GM19238 (cell line): ENCODE data around the gene PPARD.
"Not testable (repeated sequence)": the region's sequence is repeated elsewhere in the genome, so short reads cannot be mapped to it uniquely, and the experiment has no call there.

Experiments used
- DNase-seq: peaks from one replicate; pipeline ENCODE4 v3.0.0; 2011; ENCODE audit warnings: low spot score; ENCODE audit not compliant: insufficient read length

Gene PPARD

DNA sequence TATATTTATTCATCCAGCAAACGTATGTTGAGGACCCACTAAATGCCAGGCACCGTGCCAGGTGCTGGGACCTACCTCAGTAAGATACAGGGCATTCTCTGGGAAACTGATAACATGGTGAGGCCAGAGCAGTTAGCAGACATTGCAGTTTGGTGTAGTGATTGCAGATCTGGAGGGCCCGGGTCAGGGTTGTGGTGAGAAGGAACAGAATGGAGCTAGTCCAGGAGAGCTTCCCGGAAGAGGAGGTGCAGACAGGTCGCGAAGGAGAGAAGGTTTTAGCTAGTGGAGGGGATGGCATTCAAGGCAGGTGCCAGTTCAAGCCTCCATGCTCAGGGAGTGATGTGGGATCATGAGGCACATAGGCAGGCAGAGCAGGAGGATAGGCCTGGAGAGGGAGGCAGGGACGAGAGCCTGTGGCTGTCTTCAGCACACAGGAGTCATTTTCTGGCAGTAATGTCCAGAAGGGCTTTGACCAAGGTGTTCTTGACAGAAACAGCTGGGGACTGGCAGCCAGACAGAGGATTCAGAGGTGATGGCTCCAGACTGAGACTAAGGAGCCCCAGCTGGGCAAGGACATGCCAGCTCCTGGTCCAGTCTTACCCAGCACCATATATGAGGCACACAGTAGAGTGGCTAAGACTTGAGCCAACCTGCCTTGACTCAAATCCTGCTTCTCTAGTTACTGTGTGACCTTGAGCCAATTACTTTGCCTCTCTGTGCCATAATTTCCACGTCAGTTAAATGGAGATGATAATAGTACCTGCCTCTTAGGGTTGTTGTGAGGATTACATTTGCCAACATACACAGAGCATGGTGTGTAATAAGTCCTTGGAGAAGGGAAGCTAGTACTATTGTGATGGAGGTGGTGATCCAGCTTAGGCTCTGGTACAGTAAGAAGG is 61.4 kb downstream of the PPARD start:
- DNase-seq, result no peak

DNA sequence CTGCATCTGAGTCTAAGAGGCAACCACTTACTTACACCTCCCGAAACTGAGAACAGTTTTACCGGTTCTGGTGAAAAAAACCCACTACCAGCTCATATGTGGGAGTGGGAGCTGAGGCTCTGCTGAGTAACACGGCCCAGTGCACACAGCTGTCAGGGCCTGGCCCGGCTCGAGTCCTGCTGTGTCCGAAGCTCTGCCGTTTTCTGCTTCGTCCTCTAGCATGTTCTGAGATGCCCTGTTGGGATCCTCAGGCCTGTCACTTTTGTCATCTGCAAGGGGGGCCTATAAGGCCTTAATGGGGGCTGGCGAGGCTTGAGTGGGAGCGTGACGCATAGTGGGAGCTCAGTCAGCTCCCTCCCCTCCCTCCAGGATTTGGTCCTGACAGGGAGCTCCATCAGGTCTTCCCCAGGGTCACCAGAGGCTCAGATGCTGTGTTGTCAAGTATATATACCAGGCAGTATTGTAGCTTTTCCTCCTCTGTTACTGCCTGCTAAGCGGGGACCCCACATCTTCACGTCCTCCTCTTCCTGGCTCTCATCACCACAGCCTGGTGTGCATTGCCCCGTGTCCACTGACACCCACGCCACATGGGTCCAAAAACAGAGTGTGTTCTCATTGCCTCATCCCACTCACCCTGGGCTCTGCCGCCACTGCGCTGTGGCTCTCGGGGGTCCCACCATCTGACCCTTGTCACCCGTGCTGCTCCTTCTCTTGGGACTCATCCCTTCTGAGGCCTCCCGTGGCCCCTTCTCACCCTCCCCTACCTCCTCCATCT is 64.5 kb downstream of the PPARD start:
- no peak for DNase-seq

DNA sequence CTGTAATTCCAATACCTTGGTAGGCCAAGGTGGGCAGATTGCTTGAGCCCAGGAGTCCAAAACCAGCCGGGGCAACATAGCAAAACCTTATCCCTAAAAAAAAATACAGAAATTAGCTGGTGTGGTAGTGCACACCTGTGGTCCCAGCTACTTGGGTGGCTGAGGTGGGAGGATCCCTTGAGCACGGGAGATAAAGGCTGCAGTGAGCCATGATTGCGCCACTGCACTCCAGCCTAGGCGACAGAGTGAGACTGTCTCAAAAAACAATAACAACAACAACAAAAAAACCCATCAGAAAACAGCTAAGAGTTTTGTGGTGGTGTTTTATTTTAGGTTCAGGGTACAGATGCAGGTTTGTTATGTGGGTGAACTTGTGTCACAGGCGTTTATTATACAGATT is 66.9 kb downstream of the PPARD start:
- DNase-seq, result no peak

DNA sequence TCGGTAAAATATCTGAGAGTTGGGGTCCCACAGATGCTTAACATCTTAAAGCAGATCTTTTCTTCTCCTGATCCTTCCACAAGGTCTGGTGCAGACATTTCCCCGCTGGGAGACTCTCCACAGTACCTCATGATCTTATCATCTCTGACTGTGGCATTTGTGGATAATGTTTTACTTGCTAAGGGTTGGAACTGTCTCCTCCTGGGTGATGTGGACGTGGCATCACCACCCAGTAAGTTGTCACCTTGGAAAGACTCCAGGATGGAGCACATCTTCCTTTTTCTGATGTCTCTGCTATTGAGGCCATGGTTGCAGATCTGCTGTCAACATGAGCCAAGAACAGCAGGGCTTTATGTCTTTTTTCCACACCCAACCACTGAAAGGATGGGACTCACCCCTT is 67.8 kb downstream of the PPARD start:
- DNase-seq, result no peak

DNA sequence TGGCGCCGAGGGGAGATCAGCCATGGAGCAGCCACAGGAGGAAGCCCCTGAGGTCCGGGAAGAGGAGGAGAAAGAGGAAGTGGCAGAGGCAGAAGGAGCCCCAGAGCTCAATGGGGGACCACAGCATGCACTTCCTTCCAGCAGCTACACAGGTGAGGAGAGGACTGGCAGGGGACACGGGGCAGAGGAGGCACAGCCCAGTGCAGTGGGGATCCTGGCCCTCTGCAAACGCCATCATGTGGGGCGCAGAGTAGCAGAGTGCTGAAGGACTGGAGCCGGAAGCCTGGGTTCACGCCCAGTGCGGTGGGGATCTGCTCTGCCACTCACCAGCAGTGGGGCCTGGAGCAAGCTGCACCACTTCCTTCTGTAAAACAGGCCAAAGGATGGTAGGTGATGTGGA is 68.7 kb downstream of the PPARD start:
- no peak for DNase-seq

DNA sequence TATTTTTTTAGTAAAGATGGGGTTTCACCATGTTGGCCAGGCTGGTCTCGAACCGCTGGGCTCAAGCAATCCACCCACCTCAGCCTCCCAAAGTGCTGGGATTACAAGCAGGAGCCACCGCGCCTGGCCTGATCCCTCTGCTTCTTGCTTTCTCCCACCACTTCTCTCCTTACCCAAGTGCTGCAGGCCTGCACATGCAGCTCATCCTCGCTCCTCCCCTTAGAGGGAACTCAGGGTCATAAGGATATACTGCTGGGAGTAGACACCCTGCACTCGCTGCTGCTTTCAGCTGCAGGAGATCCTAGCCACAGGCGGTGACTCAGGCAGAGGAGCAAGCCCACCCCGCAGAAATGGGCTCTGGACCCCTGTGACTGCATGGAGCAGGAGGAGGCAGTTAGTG is 69.7 kb downstream of the PPARD start:
- no peak for DNase-seq

DNA sequence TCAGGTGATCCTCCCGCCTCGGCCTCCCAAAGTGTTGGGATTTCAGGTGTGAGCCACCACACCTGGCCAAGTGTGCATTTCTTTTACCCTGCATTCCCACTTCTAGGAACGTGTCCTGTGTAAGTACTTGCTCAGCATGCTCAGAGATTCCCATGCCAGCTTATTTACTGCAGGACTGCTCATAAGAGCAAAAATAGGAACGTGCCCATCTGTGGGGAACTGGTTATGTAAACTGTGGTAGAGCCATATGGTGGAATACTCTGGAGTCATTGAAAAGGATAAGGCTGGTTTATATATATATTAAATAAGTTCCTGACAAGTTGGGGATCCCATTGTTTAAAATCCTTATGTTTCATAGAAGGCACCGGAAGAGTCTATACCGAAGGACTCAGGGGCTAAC is 71.6 kb downstream of the PPARD start:
- DNase-seq, result no peak

DNA sequence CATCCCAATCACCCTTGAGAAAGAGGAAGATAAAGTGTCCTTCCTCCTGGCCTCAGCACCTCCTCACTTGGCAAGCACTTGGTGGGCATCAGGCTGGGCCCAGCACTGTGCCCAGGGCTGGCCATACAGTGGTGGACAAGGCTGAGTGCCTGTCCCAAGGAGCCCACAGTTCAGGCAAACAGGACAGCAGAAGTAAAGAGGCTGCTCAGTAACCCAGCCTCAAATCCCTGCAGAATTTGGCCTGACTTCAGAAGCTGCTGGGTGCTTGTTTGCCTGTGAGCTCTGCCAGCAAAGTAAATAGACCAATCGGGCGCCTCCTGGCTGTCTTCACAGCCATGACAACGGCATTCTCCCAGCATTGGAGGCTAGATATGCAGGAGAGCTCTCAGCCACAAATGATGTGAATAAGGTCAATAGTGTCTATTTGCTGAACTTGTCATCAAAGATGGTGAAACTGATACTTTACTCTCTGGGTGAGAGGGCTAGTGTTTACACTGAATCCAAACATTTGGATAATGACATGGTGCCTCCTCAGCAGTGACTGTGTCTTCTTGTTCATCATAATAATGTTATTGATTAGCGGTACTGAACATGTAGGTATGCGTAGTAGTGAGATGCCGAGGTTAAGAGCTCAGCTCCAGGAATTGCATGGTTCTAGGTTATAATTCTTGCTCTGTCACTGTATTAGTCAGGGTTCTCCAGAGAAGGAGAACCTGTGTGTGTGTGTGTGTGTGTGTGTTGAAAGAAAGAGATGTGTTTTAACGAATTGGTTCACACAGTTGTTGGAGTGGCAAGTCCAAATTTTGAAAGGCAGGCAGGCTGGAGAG is 72.9 kb downstream of the PPARD start:
- no peak for DNase-seq

DNA sequence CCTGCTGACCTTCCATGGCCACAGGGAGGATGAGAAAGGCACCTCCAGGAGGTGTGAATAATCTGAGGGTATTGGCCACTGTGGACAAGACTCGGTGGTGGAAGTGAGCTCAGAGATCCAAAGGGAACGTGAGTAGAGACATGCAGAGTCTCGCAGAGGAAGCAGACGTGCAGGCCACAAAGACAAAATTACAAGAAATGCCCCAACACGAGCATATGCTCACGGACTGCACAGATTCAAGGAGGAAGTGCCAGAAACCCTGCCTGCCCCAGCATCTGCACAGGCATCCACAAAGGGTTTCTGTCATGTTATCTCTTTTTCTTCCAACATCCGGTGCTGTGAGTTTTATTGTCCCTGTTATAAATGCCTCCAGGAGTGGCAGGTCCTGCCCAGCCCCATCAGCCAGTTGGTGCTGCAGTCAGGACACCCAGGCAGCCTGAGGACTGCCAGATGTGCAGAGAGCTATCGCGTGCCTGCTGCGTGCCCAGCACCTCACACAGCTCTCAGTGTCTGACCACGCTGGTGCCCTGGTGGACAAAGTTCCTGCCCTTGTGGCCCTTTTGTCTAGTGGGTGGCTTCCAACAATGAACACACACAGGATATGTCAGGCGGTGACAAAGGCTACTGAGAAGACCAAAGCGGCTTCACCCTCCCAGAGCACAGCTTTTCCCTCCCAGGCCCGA is 75.8 kb downstream of the PPARD start:
- no peak for DNase-seq

DNA sequence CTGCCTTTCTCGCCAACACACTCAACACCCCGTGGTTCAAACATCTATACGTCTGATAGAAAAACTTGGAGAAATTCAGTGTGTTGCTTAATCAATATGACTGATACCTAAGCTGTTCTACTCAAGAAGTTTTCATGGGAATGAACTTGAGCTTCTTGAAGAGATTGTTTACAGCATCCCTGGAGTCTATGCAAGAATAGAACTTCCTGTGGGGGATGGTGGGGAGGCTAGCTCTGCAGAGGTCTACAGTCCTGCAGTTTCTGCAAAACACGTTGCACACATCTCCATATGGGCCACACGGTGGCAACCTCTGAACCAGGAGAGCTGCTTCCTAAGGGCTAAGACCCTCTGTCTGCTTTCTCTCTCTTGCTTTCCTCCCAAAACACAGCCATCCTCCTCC is 77.1 kb downstream of the PPARD start:
- no peak for DNase-seq

DNA sequence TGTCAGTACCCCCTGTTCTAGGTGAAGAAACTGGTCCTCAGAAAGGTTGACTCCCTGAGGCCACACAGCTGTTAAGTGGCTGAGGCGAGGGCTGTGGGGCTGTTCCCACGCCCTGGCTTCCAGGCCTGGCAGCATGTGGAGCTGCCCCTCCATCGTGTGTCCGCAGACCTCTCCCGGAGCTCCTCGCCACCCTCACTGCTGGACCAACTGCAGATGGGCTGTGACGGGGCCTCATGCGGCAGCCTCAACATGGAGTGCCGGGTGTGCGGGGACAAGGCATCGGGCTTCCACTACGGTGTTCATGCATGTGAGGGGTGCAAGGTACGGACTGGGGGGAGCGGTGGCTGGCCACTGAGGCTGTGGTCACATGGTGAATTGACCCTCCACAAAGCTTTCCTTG is 77.6 kb downstream of the PPARD start:
- no peak for DNase-seq

DNA sequence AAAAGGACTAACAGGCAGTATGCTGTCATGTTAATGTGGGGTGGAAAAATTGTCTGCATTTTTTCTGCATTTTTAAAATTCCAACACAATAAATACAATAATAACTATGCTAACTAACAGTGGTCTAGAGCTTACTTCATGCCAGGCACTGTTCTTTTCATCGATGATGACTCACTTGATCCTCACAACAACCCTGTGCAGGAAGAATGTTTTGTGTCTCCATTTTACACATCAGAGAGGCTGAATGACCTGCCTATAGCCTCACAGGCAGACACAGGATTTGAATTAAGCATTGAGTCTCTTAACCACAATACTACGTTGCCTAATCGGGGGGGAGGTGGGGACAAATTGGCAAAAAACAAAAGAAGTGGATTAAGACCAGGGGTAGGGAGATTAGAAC is 82.9 kb downstream of the PPARD start:
- DNase-seq, result no peak

DNA sequence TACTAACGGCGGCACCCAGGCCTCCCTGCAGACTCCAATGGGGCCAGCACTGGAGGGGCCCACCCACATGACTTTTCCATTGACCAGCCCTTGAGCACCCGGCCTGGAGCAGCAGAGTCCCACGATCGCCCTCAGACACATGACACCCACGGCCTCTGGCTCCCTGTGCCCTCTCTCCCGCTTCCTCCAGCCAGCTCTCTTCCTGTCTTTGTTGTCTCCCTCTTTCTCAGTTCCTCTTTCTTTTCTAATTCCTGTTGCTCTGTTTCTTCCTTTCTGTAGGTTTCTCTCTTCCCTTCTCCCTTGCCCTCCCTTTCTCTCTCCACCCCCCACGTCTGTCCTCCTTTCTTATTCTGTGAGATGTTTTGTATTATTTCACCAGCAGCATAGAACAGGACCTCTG is 83.7 kb downstream of the PPARD start:
- no peak for DNase-seq

DNA sequence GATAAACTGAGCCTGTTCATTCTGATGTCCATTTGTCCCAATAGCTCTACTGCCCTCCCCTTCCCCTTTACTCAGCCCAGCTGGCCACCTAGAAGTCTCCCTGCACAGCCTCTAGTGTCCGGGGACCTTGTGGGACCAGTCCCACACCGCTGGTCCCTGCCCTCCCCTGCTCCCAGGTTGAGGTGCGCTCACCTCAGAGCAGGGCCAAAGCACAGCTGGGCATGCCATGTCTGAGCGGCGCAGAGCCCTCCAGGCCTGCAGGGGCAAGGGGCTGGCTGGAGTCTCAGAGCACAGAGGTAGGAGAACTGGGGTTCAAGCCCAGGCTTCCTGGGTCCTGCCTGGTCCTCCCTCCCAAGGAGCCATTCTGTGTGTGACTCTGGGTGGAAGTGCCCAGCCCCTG is 85.1 kb downstream of the PPARD start:
- DNase-seq, result no peak

DNA sequence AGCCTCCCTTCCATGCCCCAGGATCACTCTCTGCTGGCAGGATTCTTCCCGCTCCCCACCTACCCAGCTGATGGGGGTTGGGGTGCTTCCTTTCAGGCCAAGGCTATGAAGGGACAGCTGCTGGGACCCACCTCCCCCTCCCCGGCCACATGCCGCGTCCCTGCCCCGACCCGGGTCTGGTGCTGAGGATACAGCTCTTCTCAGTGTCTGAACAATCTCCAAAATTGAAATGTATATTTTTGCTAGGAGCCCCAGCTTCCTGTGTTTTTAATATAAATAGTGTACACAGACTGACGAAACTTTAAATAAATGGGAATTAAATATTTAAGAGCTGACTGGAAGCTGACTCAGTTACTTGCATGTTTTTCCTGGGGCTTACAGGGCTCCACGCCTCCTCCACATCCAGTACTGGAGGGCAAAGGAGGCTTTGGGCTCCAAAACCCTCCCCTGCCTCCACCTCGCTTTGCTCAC is 85.5 kb downstream of the PPARD start:
- no peak for DNase-seq

DNA sequence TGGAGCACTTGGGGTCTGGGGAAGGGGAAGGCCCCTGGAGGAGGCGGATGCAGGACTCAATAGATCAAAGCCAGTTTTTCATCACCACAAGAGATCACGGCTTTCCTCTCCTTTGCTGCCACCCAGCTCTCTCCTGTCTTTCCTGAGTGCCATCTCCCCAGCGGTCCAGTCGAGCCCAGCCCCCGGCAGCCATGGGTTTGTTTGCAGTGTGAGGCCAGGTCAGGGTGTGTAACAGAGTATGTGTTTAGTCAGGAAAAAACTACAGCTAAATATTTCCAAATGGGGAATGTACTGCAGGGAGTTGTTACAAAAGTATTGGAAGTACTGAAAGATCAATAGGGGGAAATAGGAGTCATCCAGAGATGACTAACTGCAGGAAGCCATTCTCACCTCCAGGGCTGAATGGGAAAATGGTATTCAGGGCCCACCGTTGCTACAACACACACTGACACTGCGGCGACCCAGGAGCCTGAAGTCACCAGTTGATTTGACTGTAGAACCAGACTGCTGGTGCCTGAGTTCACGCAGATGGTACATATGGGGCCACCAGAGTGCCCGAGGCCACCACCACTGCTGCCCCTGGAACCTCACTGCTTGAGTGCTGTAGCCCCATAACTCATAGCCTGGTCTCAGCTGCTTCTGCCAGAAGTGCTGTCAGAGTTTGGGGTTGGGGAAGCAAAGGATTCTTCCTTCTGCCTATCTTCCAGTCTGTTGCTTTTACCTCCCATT is 86.2 kb downstream of the PPARD start:
- no peak for DNase-seq

DNA sequence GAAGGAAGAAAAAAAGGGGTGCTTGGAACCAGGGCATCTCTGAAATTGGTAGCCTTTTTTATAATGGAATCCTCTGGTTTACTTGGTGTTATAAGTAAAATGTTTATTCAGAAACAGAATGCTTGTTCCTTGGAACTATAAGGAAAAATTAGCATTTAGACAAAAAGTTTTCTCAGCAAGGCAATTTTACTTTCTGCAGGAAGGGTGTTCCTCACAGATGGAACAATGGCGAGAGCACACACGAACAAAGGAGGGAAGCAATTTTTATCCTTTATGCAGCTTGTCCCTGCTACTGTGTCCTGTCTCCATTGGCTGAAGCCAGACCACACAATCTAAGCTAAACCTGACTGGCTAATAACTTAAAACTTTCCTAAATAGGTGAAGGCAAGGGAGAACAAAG is 87.1 kb downstream of the PPARD start:
- no peak for DNase-seq

DNA sequence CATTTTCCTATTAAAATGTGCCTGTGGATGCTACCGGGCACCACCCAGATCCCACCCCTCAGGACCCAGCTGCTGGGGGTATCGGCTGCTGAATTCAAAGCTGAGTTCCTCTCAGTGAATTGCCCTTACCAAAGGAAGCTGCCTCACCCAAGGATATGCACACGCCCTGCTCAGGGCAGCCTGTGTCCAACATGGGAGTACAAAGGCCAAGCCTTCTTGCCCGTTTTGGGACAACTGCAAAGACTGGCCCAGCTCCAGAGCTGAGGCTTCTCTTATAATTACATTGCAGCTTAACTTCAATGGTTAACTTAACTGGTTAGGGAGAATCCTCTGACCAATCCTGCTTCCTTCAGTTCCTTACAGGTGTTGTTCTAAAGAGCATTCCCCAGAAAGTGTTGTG is 89.9 kb downstream of the PPARD start:
- no peak for DNase-seq

DNA sequence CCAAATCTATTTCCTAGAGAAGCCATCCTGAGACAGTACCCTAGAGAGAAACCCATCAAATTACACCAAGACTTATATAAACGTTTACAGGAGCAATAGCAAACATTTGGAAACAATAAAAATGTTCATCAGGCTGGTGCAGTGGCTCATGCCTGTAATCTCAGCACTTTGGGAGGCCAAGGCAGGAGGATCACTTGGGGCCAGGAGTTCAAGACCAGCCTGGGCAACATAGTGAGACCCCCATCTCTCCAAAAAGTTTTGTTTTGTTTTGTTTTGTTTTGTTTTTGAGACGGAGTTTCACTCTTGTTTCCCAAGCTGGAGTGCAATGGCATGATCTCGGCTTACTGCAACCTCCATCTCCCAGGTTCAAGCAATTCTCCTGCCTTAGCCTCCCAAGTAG is 90.3 kb downstream of the PPARD start:
- DNase-seq, result not testable (repeated sequence)

DNA sequence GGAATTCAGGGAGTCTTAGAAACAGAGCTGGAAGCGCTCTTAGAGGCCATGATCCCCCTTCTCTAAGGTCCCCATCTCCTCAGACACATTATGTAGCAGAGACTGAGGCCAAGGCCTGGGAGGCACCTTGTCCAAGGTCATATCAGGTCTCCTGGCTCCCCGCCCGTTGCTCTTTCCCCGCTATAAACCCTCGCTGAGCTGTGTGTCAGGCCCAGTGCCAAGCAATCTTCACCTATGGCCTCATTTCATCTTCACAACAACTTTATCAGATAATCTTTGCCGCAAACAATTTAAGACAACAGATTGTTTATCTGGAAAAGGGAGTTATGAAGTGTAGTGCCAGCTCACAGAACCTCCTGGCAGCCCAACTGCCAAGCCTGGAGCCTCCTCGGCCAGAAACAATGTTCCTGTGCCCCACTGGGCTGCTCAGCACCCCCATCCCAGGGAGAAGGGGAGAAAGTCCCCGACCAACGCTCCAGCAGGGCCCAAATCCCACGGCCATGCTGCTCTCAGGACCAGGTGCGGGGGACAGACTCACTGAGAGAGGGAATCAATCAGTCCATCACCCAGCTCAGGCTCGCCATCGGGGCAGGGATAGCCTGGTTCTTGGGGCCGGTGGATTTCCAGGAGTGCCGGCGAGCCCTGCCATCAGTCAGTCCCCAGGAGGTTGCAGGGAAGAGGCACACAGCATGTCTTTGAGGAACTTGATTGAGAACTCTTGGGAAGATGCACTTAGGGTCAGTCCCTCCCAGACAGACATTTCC is 92.9 kb downstream of the PPARD start:
- no peak for DNase-seq
